ENCODE data around the gene PLAU.

The PLAU gene

DNA sequence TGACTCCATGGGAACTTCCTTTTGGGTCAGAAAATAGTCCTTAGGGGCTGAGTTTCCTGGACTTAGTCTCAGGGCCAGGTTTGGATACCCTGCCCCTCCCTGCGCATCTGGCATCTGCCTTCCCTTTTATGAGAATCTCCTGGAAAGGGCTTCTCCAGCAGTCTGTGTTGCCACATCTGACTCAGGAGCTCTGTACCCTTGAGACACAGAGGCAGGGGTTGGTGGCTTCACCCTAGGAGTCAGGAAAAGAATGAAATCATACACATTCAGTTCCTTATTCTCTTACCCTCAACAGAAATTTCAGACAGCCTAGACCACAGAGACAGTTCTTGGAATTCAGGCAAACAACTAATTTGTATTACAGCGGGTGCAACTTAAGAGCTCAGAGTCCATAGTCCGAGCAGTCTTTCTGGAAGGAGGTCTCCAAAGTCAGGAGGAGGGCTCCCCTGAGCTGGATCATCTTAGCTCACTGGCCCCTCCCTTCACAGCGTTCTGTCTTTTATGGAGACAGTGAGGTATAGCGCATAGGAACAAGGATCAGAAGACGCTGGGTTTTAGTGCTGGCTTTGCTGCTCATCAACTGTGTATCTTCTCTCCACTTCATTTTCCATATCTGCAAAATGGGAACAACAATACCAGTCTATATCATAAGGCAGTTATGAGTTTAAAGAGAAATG, 3.0 kb upstream of the PLAU start:
- DNase-seq = no peak
- no peaks in the 10 kb centered on the region for H4K20me1 ChIP-seq (ENCODE audit: insufficient read depth, low read length)
- H3F3A ChIP-seq (ENCODE audit: insufficient read depth, low read length) = no peaks in the 10 kb centered on the region
- no peaks in the 10 kb centered on the region for H3K9me2 ChIP-seq (replicated peaks; ENCODE audit: insufficient read depth, low read length)
- no peak overlapping the region for H3K4me2 ChIP-seq (ENCODE audit: low read depth, low read length)
- no peak overlapping the region for H3K9ac ChIP-seq (ENCODE audit: low read length)
- H3K36me3 ChIP-seq (replicated peaks; ENCODE audit: insufficient read depth, low read length) = no peaks in the 10 kb centered on the region
- no peak overlapping the region for H3K4me3 ChIP-seq (ENCODE audit: low read length)
- H3K9me3 ChIP-seq (replicated peaks; ENCODE audit: insufficient read depth, low read length) = no peaks in the 10 kb centered on the region
- TF ChIP-seq EZH2 (optimal IDR thresholded peaks at IDR 0.05; ENCODE audit: low read depth, low read length) (no peak), EZH2phosphoT487 (IDR thresholded peaks at IDR 0.05; ENCODE audit: low read length) (no peak)
- TF ChIP-seq, protein P1, sequence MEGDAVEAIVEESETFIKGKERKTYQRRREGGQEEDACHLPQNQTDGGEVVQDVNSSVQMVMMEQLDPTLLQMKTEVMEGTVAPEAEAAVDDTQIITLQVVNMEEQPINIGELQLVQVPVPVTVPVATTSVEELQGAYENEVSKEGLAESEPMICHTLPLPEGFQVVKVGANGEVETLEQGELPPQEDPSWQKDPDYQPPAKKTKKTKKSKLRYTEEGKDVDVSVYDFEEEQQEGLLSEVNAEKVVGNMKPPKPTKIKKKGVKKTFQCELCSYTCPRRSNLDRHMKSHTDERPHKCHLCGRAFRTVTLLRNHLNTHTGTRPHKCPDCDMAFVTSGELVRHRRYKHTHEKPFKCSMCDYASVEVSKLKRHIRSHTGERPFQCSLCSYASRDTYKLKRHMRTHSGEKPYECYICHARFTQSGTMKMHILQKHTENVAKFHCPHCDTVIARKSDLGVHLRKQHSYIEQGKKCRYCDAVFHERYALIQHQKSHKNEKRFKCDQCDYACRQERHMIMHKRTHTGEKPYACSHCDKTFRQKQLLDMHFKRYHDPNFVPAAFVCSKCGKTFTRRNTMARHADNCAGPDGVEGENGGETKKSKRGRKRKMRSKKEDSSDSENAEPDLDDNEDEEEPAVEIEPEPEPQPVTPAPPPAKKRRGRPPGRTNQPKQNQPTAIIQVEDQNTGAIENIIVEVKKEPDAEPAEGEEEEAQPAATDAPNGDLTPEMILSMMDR (IDR thresholded peaks at IDR 0.05; ENCODE audit: low read length) = no peak
- H3K27ac ChIP-seq (ENCODE audit: low read length) = no peak overlapping the region
- H2AFZ ChIP-seq (ENCODE audit: low read length) = no peak overlapping the region
- 0 out of 2 replicates have a peak, but pooled peaks cover 7% of the 10 kb centered on the region for H3K4me1 ChIP-seq (ENCODE audit: low read length)
- no peaks in the 10 kb centered on the region for H3K79me2 ChIP-seq (ENCODE audit: low read length)
- H3K27me3 ChIP-seq (replicated peaks; ENCODE audit: insufficient read depth, low read length) = peaks cover 37% of the 10 kb centered on the region

DNA sequence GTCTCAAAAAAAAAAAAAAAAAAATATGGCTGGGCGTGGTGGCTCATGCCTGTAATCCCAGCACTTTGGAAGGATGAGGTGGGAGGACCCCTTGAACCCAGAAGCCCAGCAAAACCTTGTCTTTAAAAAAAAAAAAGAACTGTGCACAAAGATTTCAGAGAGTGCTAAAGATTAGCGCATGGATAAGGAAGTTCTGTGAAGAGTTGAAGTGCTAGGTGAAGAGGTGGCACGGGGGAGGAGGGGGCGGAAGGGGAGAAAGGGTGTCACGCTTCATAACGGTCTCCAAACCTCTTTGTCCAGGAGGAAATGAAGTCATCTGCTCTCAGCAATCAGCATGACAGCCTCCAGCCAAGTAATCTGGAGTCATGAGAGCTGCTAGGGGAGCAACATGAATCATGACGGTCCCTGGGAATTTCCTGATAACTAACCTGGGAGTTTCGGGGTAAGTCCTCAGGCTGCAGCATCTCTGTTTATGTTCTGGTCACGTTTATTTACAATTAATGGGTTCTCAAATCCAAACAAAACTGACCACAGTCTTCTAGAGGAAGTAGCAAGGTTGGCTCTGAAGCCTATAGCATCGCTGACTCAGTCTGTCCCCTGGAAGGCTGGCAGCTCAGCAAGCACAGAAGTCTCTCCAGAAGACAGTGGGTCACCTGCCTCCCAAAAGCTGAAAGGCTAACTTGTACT, 1.9 kb upstream of the PLAU start:
- H4K20me1 ChIP-seq (ENCODE audit: insufficient read depth, low read length) = no peaks in the 10 kb centered on the region
- no peak overlapping the region for H2AFZ ChIP-seq (ENCODE audit: low read length)

DNA sequence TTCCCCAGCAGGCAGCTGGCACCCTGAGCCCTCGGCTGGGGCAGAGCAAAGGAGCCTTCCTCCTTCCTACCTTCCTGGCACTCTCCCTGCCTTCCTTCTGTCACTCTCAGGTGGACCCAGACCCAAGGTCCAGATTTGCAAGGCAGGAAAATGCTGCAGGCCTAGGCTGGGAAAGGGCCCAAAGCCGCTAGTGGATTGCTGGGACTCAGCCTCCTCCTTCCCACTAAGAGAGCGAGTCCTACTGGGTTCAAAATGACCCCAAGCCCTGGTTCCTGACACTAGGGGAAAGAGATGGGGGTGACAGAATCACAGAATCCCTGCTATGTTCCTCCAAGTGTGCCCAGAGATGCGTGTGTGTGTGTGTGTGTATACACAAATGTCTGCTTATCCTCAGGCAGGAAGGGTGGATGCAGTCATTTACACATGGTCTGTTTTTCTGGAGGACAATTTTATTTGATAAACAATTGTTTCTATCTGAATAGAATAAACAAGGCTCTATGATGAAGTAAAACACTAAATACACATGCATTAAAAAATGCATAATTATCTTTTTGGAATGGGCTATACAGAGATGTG, 1.3 kb upstream of the PLAU start:
- Histone ChIP-seq H3K4me2 (ENCODE audit: low read depth, low read length) (0 out of 2 replicates have a peak overlapping the region, but pooled peaks have one; percentile 22), H3K4me3 (ENCODE audit: low read length) (no peak overlapping the region), H3K9me2 (replicated peaks; ENCODE audit: insufficient read depth, low read length) (no peaks in the 10 kb centered on the region), H3K27me3 (replicated peaks; ENCODE audit: insufficient read depth, low read length) (peaks cover 52% of the 10 kb centered on the region), H2AFZ (ENCODE audit: low read length) (no peak overlapping the region), H3K27ac (ENCODE audit: low read length) (no peak overlapping the region), H3K9ac (ENCODE audit: low read length) (no peak overlapping the region), H3F3A (ENCODE audit: insufficient read depth, low read length) (no peaks in the 10 kb centered on the region), H3K9me3 (replicated peaks; ENCODE audit: insufficient read depth, low read length) (no peaks in the 10 kb centered on the region), H3K79me2 (ENCODE audit: low read length) (no peaks in the 10 kb centered on the region), H3K4me1 (ENCODE audit: low read length) (0 out of 2 replicates have a peak, but pooled peaks cover 7% of the 10 kb centered on the region), H4K20me1 (ENCODE audit: insufficient read depth, low read length) (no peaks in the 10 kb centered on the region), H3K36me3 (replicated peaks; ENCODE audit: insufficient read depth, low read length) (no peaks in the 10 kb centered on the region)
- no peak for DNase-seq
- TF ChIP-seq, protein P1 (IDR thresholded peaks at IDR 0.05; ENCODE audit: low read length) = no peak
- TF ChIP-seq EZH2 (optimal IDR thresholded peaks at IDR 0.05; ENCODE audit: low read depth, low read length) (no peak), EZH2phosphoT487 (IDR thresholded peaks at IDR 0.05; ENCODE audit: low read length) (no peak)

More for the DNA sequence above, 1.9 kb upstream of the PLAU start:
- Histone ChIP-seq H3K36me3 (replicated peaks; ENCODE audit: insufficient read depth, low read length) (no peaks in the 10 kb centered on the region), H3K4me2 (ENCODE audit: low read depth, low read length) (peak overlapping the region; percentile 22; the same call in 1 of the 2 replicates), H3K79me2 (ENCODE audit: low read length) (no peaks in the 10 kb centered on the region), H3K27me3 (replicated peaks; ENCODE audit: insufficient read depth, low read length) (peaks cover 46% of the 10 kb centered on the region), H3F3A (ENCODE audit: insufficient read depth, low read length) (no peaks in the 10 kb centered on the region), H3K9me2 (replicated peaks; ENCODE audit: insufficient read depth, low read length) (no peaks in the 10 kb centered on the region), H3K9me3 (replicated peaks; ENCODE audit: insufficient read depth, low read length) (no peaks in the 10 kb centered on the region), H3K4me3 (ENCODE audit: low read length) (no peak overlapping the region), H3K4me1 (ENCODE audit: low read length) (0 out of 2 replicates have a peak, but pooled peaks cover 7% of the 10 kb centered on the region), H3K9ac (ENCODE audit: low read length) (no peak overlapping the region), H3K27ac (ENCODE audit: low read length) (no peak overlapping the region)
- no peak for DNase-seq
- TF ChIP-seq, protein P1 (IDR thresholded peaks at IDR 0.05; ENCODE audit: low read length) = no peak
- TF ChIP-seq EZH2phosphoT487 (IDR thresholded peaks at IDR 0.05; ENCODE audit: low read length) = no peak
- TF ChIP-seq EZH2 (optimal IDR thresholded peaks at IDR 0.05; ENCODE audit: low read depth, low read length) = no peak

Measured in MM.1S (cell line).